ENCODE measurements around the gene GARNL3. TPM values are rescaled to one million over a fixed set of nuclear protein-coding genes. Genes with fewer than 3 reads are reported as not detected.

Gene GARNL3
- total RNA-seq, 1 donor from 2014 or later: 31.4 TPM

DNA sequence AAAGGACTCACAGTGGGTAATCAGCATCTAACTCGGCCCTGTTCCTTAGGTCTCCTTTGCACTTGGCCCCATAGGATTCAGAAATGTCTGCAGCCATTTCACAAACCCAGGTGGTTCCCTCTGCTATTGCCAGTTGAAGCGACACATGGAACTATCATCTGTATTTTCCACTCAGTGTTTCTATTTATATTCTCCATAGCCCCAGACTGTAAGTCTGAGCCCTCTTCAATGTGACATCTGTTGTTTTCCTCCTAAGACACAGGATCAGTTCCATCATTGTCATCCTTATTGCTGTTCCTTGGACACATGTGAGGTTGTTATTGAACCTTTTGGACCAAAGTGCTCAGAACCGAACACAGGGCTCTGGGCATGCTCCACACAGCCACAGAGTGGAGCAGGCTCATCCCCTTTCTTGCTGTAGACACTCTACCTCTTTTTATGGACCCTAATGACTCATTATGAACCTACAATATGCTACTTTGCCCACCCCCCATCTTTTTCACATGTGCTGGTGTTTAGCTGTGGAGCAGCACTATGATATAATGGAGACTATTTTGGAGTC, 36.4 kb downstream of the GARNL3 start:
- DNase-seq (ENCODE audit: extremely low spot score in 2 of 2): no peak
- Histone ChIP-seq H3K4me1 (no peaks in the 10 kb centered on the region), H3K4me3 (no peak overlapping the region), H3K36me3 (no peaks in the 10 kb centered on the region), H3K27ac (no peak overlapping the region), H3K9me3 (no peaks in the 10 kb centered on the region), H3K27me3 (no peaks in the 10 kb centered on the region)
- TF ChIP-seq, protein P1, sequence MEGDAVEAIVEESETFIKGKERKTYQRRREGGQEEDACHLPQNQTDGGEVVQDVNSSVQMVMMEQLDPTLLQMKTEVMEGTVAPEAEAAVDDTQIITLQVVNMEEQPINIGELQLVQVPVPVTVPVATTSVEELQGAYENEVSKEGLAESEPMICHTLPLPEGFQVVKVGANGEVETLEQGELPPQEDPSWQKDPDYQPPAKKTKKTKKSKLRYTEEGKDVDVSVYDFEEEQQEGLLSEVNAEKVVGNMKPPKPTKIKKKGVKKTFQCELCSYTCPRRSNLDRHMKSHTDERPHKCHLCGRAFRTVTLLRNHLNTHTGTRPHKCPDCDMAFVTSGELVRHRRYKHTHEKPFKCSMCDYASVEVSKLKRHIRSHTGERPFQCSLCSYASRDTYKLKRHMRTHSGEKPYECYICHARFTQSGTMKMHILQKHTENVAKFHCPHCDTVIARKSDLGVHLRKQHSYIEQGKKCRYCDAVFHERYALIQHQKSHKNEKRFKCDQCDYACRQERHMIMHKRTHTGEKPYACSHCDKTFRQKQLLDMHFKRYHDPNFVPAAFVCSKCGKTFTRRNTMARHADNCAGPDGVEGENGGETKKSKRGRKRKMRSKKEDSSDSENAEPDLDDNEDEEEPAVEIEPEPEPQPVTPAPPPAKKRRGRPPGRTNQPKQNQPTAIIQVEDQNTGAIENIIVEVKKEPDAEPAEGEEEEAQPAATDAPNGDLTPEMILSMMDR (IDR thresholded peaks at IDR 0.05): no peak
- TF ChIP-seq POLR2A (IDR thresholded peaks at IDR 0.05) (no peak), POLR2AphosphoS5 (IDR thresholded peaks at IDR 0.05; ENCODE audit: insufficient read depth in 1 of 2, low read depth in 1 of 2) (no peak)
- intact Hi-C loops (cut with DNase I): no loop called here

- intact Hi-C loops (cut with DNase I): no loop called here
- Histone ChIP-seq H3K4me1 (peaks cover 10% of the 10 kb centered on the region), H3K27ac (no peak overlapping the region), H3K4me3 (no peak overlapping the region), H3K9me3 (no peaks in the 10 kb centered on the region), H3K36me3 (no peaks in the 10 kb centered on the region), H3K27me3 (no peaks in the 10 kb centered on the region)
- no peak for TF ChIP-seq POLR2AphosphoS5 (IDR thresholded peaks at IDR 0.05; ENCODE audit: insufficient read depth in 1 of 2, low read depth in 1 of 2)
- no peak for TF ChIP-seq POLR2A (IDR thresholded peaks at IDR 0.05)
- TF ChIP-seq, protein P1 (IDR thresholded peaks at IDR 0.05): no peak
- no peak for DNase-seq (ENCODE audit: extremely low spot score in 2 of 2)
Measured at GRCh38 chr9:127303830-127304229, 39.3 kb downstream of the GARNL3 start.

- Histone ChIP-seq H3K36me3 (no peaks in the 10 kb centered on the region), H3K9me3 (no peaks in the 10 kb centered on the region), H3K27me3 (no peaks in the 10 kb centered on the region), H3K4me1 (peaks cover 18% of the 10 kb centered on the region), H3K4me3 (no peak overlapping the region), H3K27ac (no peak overlapping the region)
- TF ChIP-seq, protein P1 (IDR thresholded peaks at IDR 0.05): no peak
- TF ChIP-seq POLR2A (IDR thresholded peaks at IDR 0.05) (no peak), POLR2AphosphoS5 (IDR thresholded peaks at IDR 0.05; ENCODE audit: insufficient read depth in 1 of 2, low read depth in 1 of 2) (no peak)
- no peak for DNase-seq (ENCODE audit: extremely low spot score in 2 of 2)
- intact Hi-C loops (cut with DNase I): no loop called here
Measured at GRCh38 chr9:127305206-127305837, 40.7 kb downstream of the GARNL3 start.

DNA sequence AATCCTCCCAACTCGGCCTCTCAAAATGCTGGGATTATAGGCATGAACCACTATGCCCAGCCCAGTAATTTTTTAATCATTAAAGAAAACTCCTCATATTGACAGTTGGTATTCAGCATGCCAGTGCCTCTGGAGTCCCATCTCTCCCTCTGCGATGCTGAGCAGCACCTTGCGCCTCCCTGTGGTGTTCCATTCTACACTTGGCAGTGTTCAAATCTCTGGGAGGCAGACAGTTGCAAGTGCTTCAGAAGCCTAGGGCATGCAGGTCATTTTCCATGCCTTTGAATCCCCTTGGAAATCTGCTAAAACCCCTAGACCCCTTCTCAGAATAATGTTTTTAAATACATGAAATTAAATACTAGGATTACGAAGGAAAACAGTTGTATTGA, 41.3 kb downstream of the GARNL3 start:
- Histone ChIP-seq H3K4me3 (no peak overlapping the region), H3K27ac (no peak overlapping the region), H3K27me3 (no peaks in the 10 kb centered on the region), H3K4me1 (peaks cover 18% of the 10 kb centered on the region), H3K36me3 (no peaks in the 10 kb centered on the region), H3K9me3 (no peaks in the 10 kb centered on the region)
- TF ChIP-seq POLR2AphosphoS5 (IDR thresholded peaks at IDR 0.05; ENCODE audit: insufficient read depth in 1 of 2, low read depth in 1 of 2) (no peak), POLR2A (IDR thresholded peaks at IDR 0.05) (no peak)
- TF ChIP-seq, protein P1 (IDR thresholded peaks at IDR 0.05): no peak
- no peak for DNase-seq (ENCODE audit: extremely low spot score in 2 of 2)
- intact Hi-C loops (cut with DNase I): no loop called here

DNA sequence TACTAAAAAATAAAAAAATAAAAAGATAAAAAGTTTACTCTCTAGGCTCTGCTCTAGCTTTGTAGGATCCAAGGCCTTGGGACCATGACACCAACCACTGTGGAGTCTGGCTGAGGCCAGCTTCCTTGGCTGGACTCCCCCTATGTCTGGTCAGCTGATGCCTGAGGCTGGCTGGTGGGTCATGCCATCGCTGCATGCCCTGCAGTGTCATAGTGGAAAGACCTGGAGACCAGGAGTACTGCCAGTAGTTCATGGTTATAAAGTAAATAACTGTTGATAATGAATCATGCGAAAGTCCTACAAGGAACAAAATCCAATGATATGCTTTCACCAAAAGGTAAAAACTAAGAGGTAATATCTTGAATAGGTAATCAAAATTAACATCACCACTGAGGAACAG, 43.2 kb downstream of the GARNL3 start:
- no peak overlapping the region for H3K27ac ChIP-seq
- no peak for DNase-seq (ENCODE audit: extremely low spot score in 2 of 2)
- H3K27me3 ChIP-seq: no peaks in the 10 kb centered on the region
- peaks cover 29% of the 10 kb centered on the region for H3K4me1 ChIP-seq
- no peaks in the 10 kb centered on the region for H3K36me3 ChIP-seq
- no peaks in the 10 kb centered on the region for H3K9me3 ChIP-seq
- no peak overlapping the region for H3K4me3 ChIP-seq
- intact Hi-C loops (cut with DNase I): no loop called here
- TF ChIP-seq POLR2AphosphoS5 (IDR thresholded peaks at IDR 0.05; ENCODE audit: insufficient read depth in 1 of 2, low read depth in 1 of 2) (no peak), POLR2A (IDR thresholded peaks at IDR 0.05) (no peak)
- TF ChIP-seq, protein P1 (IDR thresholded peaks at IDR 0.05): no peak

Data from vagina (tissue), 2 donors.